GM12873 (cell line): ENCODE results near the gene SMKR1.

Experiments
- TF ChIP-seq, protein P1 (sequence below): IDR thresholded peaks from 2 replicates; pipeline ENCODE4 v1.5.1; 2012; ENCODE audit warnings: low read depth, mild to moderate bottlenecking, moderate library complexity, low read length, control low read depth; ENCODE audit not compliant: insufficient read depth; ENCODE audit errors: missing control alignments

SMKR1 gene

DNA sequence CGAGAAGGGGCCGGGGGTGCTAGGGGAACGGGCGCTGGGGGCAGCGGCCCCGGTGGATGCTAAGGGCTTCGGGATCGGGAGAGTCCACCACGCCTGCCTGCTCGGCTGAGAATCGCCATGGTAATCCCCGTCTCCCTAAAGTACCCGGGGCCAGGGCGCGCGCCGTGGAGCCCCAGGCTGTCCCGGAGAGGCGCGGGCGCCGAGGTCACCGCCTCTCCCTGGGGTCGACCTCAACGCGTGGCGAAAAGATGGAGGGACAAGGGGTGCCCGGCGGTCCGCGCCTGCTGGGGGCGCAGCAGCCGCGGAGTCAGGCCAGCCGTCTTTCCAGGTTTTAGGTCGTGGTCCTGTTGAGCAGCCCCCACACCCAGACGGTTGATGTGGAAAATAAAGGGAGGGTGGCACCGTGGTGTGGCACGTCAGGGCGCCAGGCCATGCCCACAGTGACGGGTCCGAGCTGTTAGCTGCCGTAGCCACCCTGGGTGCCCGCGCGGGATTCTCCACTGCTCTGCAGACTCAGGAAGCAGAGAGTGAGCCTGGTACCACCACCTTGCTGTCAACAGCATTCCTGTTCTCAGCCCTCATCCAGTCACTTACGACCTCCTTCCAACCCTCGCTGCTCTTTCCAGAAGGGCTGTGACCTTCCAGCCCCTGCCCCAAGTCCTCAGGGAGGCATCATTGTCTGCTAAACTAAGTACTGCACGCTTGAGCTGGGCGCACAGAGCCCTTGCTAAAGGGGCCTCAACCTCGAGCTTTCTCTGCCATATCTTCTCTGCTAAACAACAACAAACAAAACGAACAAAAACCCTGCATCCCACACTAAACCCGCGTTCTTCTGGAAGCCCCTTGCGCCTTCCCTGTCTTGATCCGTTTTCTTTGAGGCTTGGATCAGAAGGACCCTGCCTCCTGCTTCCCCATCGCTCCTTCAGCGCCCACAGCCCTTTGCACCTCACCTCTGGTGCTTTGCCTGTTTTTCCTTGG, 666 bp downstream of the SMKR1 start:
- TF ChIP-seq, protein P1, sequence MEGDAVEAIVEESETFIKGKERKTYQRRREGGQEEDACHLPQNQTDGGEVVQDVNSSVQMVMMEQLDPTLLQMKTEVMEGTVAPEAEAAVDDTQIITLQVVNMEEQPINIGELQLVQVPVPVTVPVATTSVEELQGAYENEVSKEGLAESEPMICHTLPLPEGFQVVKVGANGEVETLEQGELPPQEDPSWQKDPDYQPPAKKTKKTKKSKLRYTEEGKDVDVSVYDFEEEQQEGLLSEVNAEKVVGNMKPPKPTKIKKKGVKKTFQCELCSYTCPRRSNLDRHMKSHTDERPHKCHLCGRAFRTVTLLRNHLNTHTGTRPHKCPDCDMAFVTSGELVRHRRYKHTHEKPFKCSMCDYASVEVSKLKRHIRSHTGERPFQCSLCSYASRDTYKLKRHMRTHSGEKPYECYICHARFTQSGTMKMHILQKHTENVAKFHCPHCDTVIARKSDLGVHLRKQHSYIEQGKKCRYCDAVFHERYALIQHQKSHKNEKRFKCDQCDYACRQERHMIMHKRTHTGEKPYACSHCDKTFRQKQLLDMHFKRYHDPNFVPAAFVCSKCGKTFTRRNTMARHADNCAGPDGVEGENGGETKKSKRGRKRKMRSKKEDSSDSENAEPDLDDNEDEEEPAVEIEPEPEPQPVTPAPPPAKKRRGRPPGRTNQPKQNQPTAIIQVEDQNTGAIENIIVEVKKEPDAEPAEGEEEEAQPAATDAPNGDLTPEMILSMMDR: no peak

DNA sequence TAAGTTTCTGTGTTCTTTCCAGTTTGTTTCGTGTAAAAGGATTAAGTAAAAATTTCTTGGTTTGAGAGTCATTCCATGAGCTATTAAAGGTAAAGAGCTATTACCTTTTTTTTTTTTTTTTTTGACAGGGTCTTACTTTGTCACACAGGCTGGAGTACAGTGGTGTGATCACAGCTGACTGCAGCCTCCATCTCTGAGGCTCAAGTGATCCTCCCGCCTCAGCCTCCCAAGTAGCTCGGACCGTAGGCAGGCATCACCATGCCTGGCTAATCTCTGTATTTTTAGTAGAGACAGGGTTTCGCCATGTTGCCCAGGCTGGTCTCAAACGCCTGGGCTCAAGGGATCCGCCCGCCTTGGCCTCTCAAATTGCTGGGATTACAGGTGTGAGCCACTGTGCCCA, 1.4 kb downstream of the SMKR1 start:
- TF ChIP-seq, protein P1: no peak

DNA sequence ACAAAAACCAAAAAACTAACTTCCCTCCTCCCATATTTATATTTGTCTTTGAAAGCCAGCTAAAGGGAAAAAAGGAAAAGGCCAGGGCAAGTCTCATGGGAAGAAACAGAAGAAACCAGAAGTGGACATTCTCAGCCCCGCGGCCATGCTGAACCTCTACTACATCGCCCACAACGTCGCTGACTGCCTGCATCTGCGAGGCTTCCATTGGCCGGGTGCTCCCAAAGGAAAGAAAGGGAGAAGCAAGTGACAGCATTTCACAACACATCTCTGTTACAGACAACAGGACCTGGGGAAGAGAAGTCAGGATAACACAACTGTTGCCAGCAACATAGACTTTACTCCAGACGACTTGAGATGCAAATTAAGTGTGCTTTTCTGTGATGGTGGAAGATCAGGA, 9.9 kb downstream of the SMKR1 start:
- TF ChIP-seq, protein P1: no peak

DNA sequence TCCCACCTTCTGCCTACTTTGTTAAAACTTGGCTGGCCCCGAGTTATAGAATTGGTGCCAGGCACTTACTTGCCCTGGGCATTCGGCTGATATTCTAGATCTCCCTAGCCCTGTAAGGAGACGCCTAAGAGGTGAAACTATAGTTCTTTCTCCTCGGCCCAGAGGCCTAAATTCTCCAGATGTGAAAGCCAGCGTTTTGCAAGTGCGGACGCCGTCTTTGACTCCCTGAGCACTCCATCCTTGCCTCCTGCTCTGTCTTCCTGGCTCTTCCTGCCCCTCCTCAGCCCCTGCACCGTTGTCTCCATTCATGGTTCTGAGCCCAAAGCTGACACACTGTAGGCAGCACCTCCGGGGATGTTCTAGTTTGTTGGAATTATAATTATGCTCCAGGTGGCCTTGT, 11.2 kb downstream of the SMKR1 start:
- TF ChIP-seq, protein P1: no peak

DNA sequence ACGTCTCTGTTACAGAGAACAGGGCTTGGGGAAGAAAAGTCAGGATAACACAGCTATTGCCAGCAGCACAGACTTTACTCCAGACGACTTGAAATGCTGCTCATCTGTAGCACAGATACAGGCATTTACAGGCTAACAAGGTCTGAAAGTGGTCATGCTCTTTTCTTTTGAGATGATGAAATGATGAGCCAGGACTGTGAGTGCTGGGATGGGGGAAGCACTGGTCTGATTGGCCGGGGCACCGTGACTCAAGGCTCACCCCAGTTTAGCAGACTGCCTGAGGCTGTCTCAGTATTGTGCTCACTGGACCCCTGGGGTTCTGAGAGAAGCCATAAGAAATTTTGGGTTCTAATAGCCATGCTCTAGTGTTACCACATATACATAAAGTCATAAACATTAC, 12.4 kb downstream of the SMKR1 start:
- TF ChIP-seq, protein P1: no peak

DNA sequence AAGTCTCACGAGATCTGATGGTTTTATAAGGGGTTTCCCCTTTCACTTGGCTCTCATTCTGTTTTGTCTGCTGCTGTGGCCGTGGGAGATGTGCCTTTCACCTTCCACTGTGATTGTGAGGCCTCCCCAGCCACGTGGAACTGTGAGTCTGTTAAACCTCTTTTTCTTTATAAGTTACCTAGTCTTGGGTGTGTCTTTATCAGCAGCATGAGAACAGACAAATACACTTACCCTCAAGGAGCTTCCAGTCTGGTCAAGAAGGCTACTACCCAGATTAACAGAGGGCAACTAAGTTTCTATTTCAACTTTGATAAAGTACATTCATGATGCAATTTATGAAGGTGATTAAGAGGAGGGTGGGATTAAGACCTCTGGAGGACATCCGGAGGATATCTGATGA, 13.1 kb downstream of the SMKR1 start:
- TF ChIP-seq, protein P1: no peak

DNA sequence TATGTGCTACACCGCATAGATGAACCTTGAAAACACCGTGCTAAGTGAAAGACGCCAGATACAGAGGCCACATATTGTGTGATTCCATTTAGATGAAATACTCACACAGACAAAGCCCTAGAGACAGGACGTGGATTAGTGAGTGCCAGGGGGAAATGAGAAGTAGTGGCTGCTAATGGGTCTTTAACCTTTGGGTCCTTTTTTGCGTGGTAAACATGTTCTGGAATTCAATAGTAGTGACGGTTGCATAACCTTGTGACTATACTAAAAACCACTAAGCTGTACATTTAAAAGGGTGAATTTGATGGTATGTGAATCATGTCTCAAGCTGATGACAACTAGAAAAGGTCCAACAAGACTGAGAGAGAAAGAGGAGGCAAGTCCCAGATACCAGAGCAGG, 15.6 kb downstream of the SMKR1 start:
- TF ChIP-seq, protein P1: no peak
